GM23338 (cell line): ENCODE measurements around the gene CNN3. TPM values are rescaled to one million over a fixed set of nuclear protein-coding genes. Genes with fewer than 3 reads are reported as not detected.

Source experiments
- ATAC-seq: fragments of 200-7000 bp; cut with Tn5 transposase; 3 replicates; pipeline ENCODE4 v1.9.1; 2020
- DNase-seq: peaks from one replicate; pipeline ENCODE4 v3.0.0-alpha.2; 2015; ENCODE audit warnings: low spot score
- H2AFZ ChIP-seq: fragments of 200-600 bp; sonication (generic); 2 replicates; pipeline ENCODE4 v1.8.0; 2016; ENCODE audit warnings: antibody characterized with exemption, mild to moderate bottlenecking, moderate library complexity
- H3F3A ChIP-seq: fragments of 200-600 bp; sonication (generic); replicated peaks from 2 replicates; pipeline ENCODE4 v1.8.0; 2017; ENCODE audit warnings: antibody characterized with exemption, mixed run types, low read depth
- H3K27ac ChIP-seq: fragments of 200-600 bp; sonication (generic); 2 replicates; pipeline ENCODE4 v1.6.1; 2016; ENCODE audit warnings: low read depth
- H3K27me3 ChIP-seq: fragments of 200-600 bp; sonication (generic); 2 replicates; pipeline ENCODE4 v1.8.0; 2016; ENCODE audit warnings: mild to moderate bottlenecking, mixed run types, moderate library complexity; ENCODE audit not compliant: insufficient read depth
- H3K36me3 ChIP-seq: fragments of 200-600 bp; sonication (generic); 2 replicates; pipeline ENCODE4 v1.8.0; 2016; ENCODE audit warnings: mild to moderate bottlenecking; ENCODE audit not compliant: insufficient read depth
- H3K4me1 ChIP-seq: fragments of 200-600 bp; sonication (generic); 2 replicates; pipeline ENCODE4 v1.8.0; 2016; ENCODE audit warnings: mild to moderate bottlenecking, moderate library complexity; ENCODE audit not compliant: insufficient read depth
- H3K4me2 ChIP-seq: fragments of 200-600 bp; sonication (generic); 2 replicates; pipeline ENCODE4 v1.7.1; 2017; ENCODE audit warnings: mixed run types
- H3K4me3 ChIP-seq: fragments of 200-600 bp; sonication (generic); 2 replicates; pipeline ENCODE4 v1.6.1; 2016; ENCODE audit warnings: mixed run types
- H3K79me2 ChIP-seq: fragments of 200-600 bp; sonication (generic); replicated peaks from 2 replicates; pipeline ENCODE4 v1.8.0; 2017; ENCODE audit warnings: mild to moderate bottlenecking; ENCODE audit not compliant: insufficient read depth
- H3K9me2 ChIP-seq: fragments of 200-600 bp; sonication (generic); 2 replicates; pipeline ENCODE4 v1.8.0; 2017; ENCODE audit not compliant: insufficient read depth
- H4K20me1 ChIP-seq: fragments of 200-600 bp; sonication (generic); replicated peaks from 2 replicates; pipeline ENCODE4 v1.8.0; 2017; ENCODE audit warnings: mild to moderate bottlenecking; ENCODE audit not compliant: insufficient read depth
- H3K27ac Mint-ChIP-seq: 2 replicates; pipeline ENCODE4 v1.8.0; 2020; ENCODE audit warnings: inconsistent platforms, mild to moderate bottlenecking, moderate library complexity, mixed read lengths
- H3K27me3 Mint-ChIP-seq: 3 replicates; pipeline ENCODE4 v1.8.0; 2022; ENCODE audit warnings: low read depth, mild to moderate bottlenecking, moderate library complexity, mixed read lengths, inconsistent platforms; ENCODE audit not compliant: insufficient read depth, poor library complexity
- H3K36me3 Mint-ChIP-seq: 3 replicates; pipeline ENCODE4 v1.8.0; 2021; ENCODE audit warnings: low read depth, mild to moderate bottlenecking, inconsistent platforms, moderate library complexity, mixed read lengths
- H3K4me1 Mint-ChIP-seq: 3 replicates; pipeline ENCODE4 v1.8.0; 2020; ENCODE audit warnings: mild to moderate bottlenecking, inconsistent platforms, mixed read lengths
- H3K4me3 Mint-ChIP-seq: 3 replicates; pipeline ENCODE4 v1.8.0; 2021; ENCODE audit warnings: moderate library complexity, mild to moderate bottlenecking, inconsistent platforms, mixed read lengths
- H3K9me3 Mint-ChIP-seq: 3 replicates; pipeline ENCODE4 v1.8.0; 2020; ENCODE audit warnings: moderate library complexity, mild to moderate bottlenecking, inconsistent platforms, mixed read lengths
- CREB1 ChIP-seq: fragments of 250-450 bp; sonication (Bioruptor Pico); IDR thresholded peaks from 2 replicates; pipeline ENCODE4 v1.5.0; 2020; ENCODE audit warnings: low read depth, mild to moderate bottlenecking, moderate library complexity
- ETS1 ChIP-seq: IDR thresholded peaks from 2 replicates; pipeline ENCODE4 v1.6.1; 2016; ENCODE audit warnings: antibody characterized with exemption
- EZH2 ChIP-seq: fragments of 200-600 bp; sonication (generic); IDR thresholded peaks from one replicate; pipeline ENCODE4 v1.8.0; 2017; ENCODE audit warnings: antibody characterized with exemption, mild to moderate bottlenecking, low read depth; ENCODE audit not compliant: unreplicated experiment
- EZH2phosphoT487 ChIP-seq: fragments of 200-600 bp; sonication (generic); IDR thresholded peaks from one replicate; pipeline ENCODE4 v1.8.1; 2018; ENCODE audit warnings: antibody characterized with exemption; ENCODE audit not compliant: unreplicated experiment
- JUNB ChIP-seq: IDR thresholded peaks from one replicate; pipeline ENCODE4 v1.6.1; 2016; ENCODE audit warnings: antibody characterized with exemption; ENCODE audit not compliant: unreplicated experiment
- NANOG ChIP-seq: IDR thresholded peaks from 2 replicates; pipeline ENCODE4 v1.6.1; 2016; ENCODE audit warnings: antibody characterized with exemption, borderline replicate concordance
- POLR2AphosphoS5 ChIP-seq: IDR thresholded peaks from 2 replicates; pipeline ENCODE4 v1.6.1; 2016; ENCODE audit warnings: antibody characterized with exemption, low read depth
- STAT1 ChIP-seq: IDR thresholded peaks from one replicate; pipeline ENCODE4 v1.6.1; 2016; ENCODE audit warnings: antibody characterized with exemption; ENCODE audit not compliant: unreplicated experiment
- ZNF114 ChIP-seq: fragments of 250-450 bp; sonication (Bioruptor Pico); IDR thresholded peaks from 2 replicates; pipeline ENCODE4 v1.5.0; 2020; ENCODE audit warnings: mild to moderate bottlenecking, moderate library complexity
- ZNF331 ChIP-seq: fragments of 250-450 bp; sonication (Bioruptor Pico); IDR thresholded peaks from 2 replicates; pipeline ENCODE4 v1.5.0; 2020; ENCODE audit warnings: low read depth, mild to moderate bottlenecking, moderate library complexity
- long read RNA-seq: library from polyadenylated mRNA; unstranded; transcript quantifications from one replicate; pipeline ENCODE4 v2.0.0, GENCODE V29; 2020; ENCODE audit not compliant: unreplicated experiment
- polyA plus RNA-seq: library from polyadenylated mRNA; unstranded; fragments of >200 nt; fragmentation: Nextera tagmentation; extraction: Ambion mirVana; gene quantifications from 2 replicates; pipeline ENCODE4 v1.2.1, GENCODE V29; 2016
- total RNA-seq: library from RNA; depleted of rRNA; stranded (reverse); fragments of >200 nt; shearing (Covaris generic); gene quantifications from 2 replicates; pipeline ENCODE4 v1.2.3, GENCODE V29; 2014; rRNA removed
- TF ChIP-seq, protein P1 (sequence below): IDR thresholded peaks from one replicate; pipeline ENCODE4 v1.6.1; 2018; ENCODE audit warnings: antibody characterized with exemption; ENCODE audit not compliant: unreplicated experiment

CNN3 gene
- total RNA-seq, result 220 and 247 TPM in 2 replicates
- polyA plus RNA-seq, result 270 and 312 TPM in 2 replicates
- long read RNA-seq, transcript CNN3-201 (7 exons, 2,165 nt), result major isoform, 250 of 279 reads
- long read RNA-seq, partial matches to known transcripts, result 8 of 279 reads
- long read RNA-seq, other reads (novel, unspliced or antisense), result 20 of 279 reads

DNA sequence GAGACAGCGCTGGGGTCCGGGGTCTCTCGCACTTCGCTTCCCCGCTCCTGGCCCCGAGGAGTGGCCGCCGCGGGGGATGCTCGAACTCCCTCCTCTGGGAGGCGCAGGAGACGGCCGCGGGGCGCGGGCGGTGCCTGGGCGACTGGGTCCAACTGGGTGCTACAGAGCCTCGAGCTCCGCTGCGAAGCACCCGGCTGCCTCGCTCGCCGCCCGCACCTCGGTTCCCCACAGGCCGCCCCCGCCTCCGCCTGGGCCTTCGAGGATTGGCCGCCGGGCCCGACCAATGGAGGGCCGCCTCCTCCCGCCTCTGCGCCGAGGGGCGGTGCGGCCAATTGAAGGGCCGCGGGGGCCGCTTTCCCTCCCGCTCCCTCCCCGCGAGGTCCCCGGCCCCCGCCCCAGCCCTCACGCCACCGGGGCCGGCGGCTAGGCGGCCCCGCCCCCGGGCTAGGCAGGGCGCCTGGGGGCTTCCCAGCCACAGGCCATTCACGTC, at the start of gene CNN3:
TSS of gene CNN3 (minus strand) at position 196 of the 490 bp plus-strand sequence. CDS start 216 bp downstream, outside the sequence.
- Mint-ChIP-seq H3K36me3 (peaks cover 23% of the 10 kb centered on the region), H3K27me3 (peaks cover 20% of the 10 kb centered on the region), H3K4me1 (peaks cover 62% of the 10 kb centered on the region), H3K4me3 (peak within 1 kb of the TSS; percentile 98), H3K9me3 (peaks cover 4% of the 10 kb centered on the region; the same call in 2 of the 3 replicates), H3K27ac (peak within 1 kb of the TSS; percentile 98)
- Histone ChIP-seq H3K36me3 (no peaks in the 10 kb centered on the region), H4K20me1 (peaks cover 30% of the 10 kb centered on the region), H3K9me2 (peaks cover 6% of the 10 kb centered on the region; the same call in 1 of the 2 replicates), H2AFZ (0 out of 2 replicates have a peak within 1 kb of the TSS, but pooled peaks have one; percentile 29), H3K27me3 (no peaks in the 10 kb centered on the region), H3K27ac (peak within 1 kb of the TSS; percentile 99), H3K4me2 (peak within 1 kb of the TSS; percentile 85), H3K4me3 (peak within 1 kb of the TSS; percentile 92), H3F3A (peaks cover 12% of the 10 kb centered on the region), H3K79me2 (peaks cover 71% of the 10 kb centered on the region), H3K4me1 (peaks cover 48% of the 10 kb centered on the region)
- peak; percentile 95 for DNase-seq
- TF ChIP-seq ZNF331 (CRISPR knock-in tag) (no peak), CREB1 (CRISPR knock-in tag) (0 out of 2 replicates have a peak, but pooled peaks have one; percentile 22), POLR2AphosphoS5 (peak; percentile 95), ETS1 (0 out of 2 replicates have a peak, but pooled peaks have one; percentile 35)
- peak; percentile 78 for ATAC-seq

DNA sequence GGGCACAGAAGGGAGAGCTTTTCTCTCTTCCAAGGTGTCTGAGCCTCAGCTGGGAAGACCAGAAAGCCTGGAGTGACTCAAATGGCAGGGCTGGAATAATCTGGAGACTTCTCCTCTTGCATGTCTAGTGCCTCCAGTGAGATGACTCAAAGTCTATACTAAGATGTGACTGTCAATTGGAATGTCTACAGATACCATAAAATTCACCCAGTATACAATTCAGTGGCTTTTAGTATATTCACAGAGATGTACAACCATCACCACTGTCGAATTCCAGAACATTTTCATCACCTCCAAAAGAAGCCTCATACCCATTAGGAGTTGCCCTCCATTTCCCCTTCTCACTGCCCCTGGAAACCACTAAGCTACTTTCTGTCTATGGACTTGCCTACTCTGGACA, 47.9 kb upstream of the CNN3 start:
- ATAC-seq (no peak), DNase-seq (no peak)
- Mint-ChIP-seq H3K4me3 (no peak overlapping the region), H3K27ac (no peak overlapping the region), H3K36me3 (no peaks in the 10 kb centered on the region), H3K4me1 (peaks cover 11% of the 10 kb centered on the region), H3K9me3 (no peaks in the 10 kb centered on the region), H3K27me3 (peaks cover 4% of the 10 kb centered on the region)
- Histone ChIP-seq H3F3A (no peaks in the 10 kb centered on the region), H3K4me1 (peaks cover 7% of the 10 kb centered on the region; the same call in 1 of the 2 replicates), H3K79me2 (no peaks in the 10 kb centered on the region), H3K27ac (no peak overlapping the region), H3K27me3 (no peaks in the 10 kb centered on the region), H3K4me2 (no peak overlapping the region), H4K20me1 (no peaks in the 10 kb centered on the region), H3K4me3 (no peak overlapping the region), H3K9me2 (no peaks in the 10 kb centered on the region), H2AFZ (no peak overlapping the region), H3K36me3 (no peaks in the 10 kb centered on the region)
- TF ChIP-seq JUNB, result no peak

- Histone ChIP-seq H3K9me2 (no peaks in the 10 kb centered on the region), H3K79me2 (no peaks in the 10 kb centered on the region), H3K36me3 (no peaks in the 10 kb centered on the region), H2AFZ (no peak overlapping the region), H3K27ac (no peak overlapping the region), H3K4me1 (peaks cover 7% of the 10 kb centered on the region; the same call in 1 of the 2 replicates), H3K4me2 (no peak overlapping the region), H4K20me1 (no peaks in the 10 kb centered on the region), H3F3A (no peaks in the 10 kb centered on the region), H3K4me3 (no peak overlapping the region), H3K27me3 (no peaks in the 10 kb centered on the region)
- DNase-seq (no peak), ATAC-seq (no peak)
- H3K4me3 Mint-ChIP-seq, result no peak overlapping the region
- H3K36me3 Mint-ChIP-seq, result no peaks in the 10 kb centered on the region
- peaks cover 4% of the 10 kb centered on the region for H3K27me3 Mint-ChIP-seq
- no peaks in the 10 kb centered on the region for H3K9me3 Mint-ChIP-seq
- H3K27ac Mint-ChIP-seq, result no peak overlapping the region
- peaks cover 11% of the 10 kb centered on the region for H3K4me1 Mint-ChIP-seq
- TF ChIP-seq NANOG (no peak), EZH2phosphoT487 (no peak), POLR2AphosphoS5 (no peak), JUNB (no peak), STAT1 (no peak), ETS1 (no peak), ZNF331 (CRISPR knock-in tag) (no peak), EZH2 (no peak), CREB1 (CRISPR knock-in tag) (no peak), ZNF114 (CRISPR knock-in tag) (no peak)
- TF ChIP-seq, protein P1, sequence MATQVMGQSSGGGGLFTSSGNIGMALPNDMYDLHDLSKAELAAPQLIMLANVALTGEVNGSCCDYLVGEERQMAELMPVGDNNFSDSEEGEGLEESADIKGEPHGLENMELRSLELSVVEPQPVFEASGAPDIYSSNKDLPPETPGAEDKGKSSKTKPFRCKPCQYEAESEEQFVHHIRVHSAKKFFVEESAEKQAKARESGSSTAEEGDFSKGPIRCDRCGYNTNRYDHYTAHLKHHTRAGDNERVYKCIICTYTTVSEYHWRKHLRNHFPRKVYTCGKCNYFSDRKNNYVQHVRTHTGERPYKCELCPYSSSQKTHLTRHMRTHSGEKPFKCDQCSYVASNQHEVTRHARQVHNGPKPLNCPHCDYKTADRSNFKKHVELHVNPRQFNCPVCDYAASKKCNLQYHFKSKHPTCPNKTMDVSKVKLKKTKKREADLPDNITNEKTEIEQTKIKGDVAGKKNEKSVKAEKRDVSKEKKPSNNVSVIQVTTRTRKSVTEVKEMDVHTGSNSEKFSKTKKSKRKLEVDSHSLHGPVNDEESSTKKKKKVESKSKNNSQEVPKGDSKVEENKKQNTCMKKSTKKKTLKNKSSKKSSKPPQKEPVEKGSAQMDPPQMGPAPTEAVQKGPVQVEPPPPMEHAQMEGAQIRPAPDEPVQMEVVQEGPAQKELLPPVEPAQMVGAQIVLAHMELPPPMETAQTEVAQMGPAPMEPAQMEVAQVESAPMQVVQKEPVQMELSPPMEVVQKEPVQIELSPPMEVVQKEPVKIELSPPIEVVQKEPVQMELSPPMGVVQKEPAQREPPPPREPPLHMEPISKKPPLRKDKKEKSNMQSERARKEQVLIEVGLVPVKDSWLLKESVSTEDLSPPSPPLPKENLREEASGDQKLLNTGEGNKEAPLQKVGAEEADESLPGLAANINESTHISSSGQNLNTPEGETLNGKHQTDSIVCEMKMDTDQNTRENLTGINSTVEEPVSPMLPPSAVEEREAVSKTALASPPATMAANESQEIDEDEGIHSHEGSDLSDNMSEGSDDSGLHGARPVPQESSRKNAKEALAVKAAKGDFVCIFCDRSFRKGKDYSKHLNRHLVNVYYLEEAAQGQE, result no peak
These were observed 47.3 kb upstream of the CNN3 start for GRCh38 chr1:94974241-94974640.
